Lower leg skin (tissue), 3 donors: ENCODE results near the gene VAX1.

Source experiments
- CTCF ChIP-seq, 3 donors: fragments of 450-650 bp; IDR thresholded peaks; one replicate each; pipeline ENCODE4 v1.5.1; 2016; ENCODE audit warnings: antibody characterized with exemption in 3 of 3, mild to moderate bottlenecking in 3 of 3, moderate library complexity in 2 of 3
- POLR2A ChIP-seq, 2 donors: fragments of 450-650 bp; IDR thresholded peaks; one replicate each; pipeline ENCODE4 v1.6.1; 2016 to 2017; ENCODE audit warnings: antibody characterized with exemption in 2 of 2, mild to moderate bottlenecking in 1 of 2, moderate library complexity in 1 of 2

GRCh38 chr10:117160567-117160966 is 22.5 kb upstream of the VAX1 start:
- TF ChIP-seq CTCF (IDR thresholded peaks at IDR 0.05) (no peak), POLR2A (IDR thresholded peaks at IDR 0.05) (no peak)
